PC-9 (cell line): Measurements from ENCODE around the gene STUB1. TPM values are rescaled to one million over a fixed set of nuclear protein-coding genes. Genes with fewer than 3 reads are reported as not detected.
"Not testable (repeated sequence)": the region's sequence is repeated elsewhere in the genome, so short reads cannot be mapped to it uniquely, and the experiment has no call there.

Experiments
- BruUV-seq: library from RNA; stranded (reverse); fragments of 400-500 nt; replicated peaks from 2 replicates; lab custom pipeline; 2021; lab: Mats Ljungman, UMichigan
- CTCF ChIA-PET: fragments of 300-600 bp; sonication (Branson Sonifier 250); formaldehyde crosslinking; loops from one replicate; lab custom pipeline; 2022; ENCODE audit warnings: antibody characterized with exemption; lab: Charles Lee
- POLR2A ChIA-PET: fragments of 300-600 bp; sonication (Branson Sonifier 250); formaldehyde crosslinking; loops from one replicate; lab custom pipeline; 2022; ENCODE audit warnings: antibody characterized with exemption; ENCODE audit not compliant: unreplicated experiment; lab: Charles Lee
- DNase-seq, 2 experiments: peaks; one replicate each; pipeline versions ENCODE4 v3.0.0 to v3.0.0-alpha.2; 2015 to 2022; ENCODE audit warnings: mixed read lengths in 1 of 2
- H2AFZ ChIP-seq: fragments of 200-600 bp; sonication (generic); 2 replicates; pipeline ENCODE4 v1.8.1; 2017; ENCODE audit warnings: antibody characterized with exemption
- H3F3A ChIP-seq: fragments of 200-600 bp; sonication (generic); 2 replicates; pipeline ENCODE4 v1.8.1; 2017; ENCODE audit warnings: antibody characterized with exemption, mild to moderate bottlenecking, low read depth; ENCODE audit not compliant: insufficient read depth
- H3K27ac ChIP-seq: fragments of 200-600 bp; sonication (generic); 2 replicates; pipeline ENCODE4 v1.6.1; 2016; ENCODE audit warnings: mixed run types
- H3K27me3 ChIP-seq: fragments of 200-600 bp; sonication (generic); 2 replicates; pipeline ENCODE4 v1.6.1; 2016; ENCODE audit warnings: low read depth, mixed run types; ENCODE audit not compliant: insufficient read depth
- H3K36me3 ChIP-seq: fragments of 200-600 bp; sonication (generic); 2 replicates; pipeline ENCODE4 v1.6.1; 2016; ENCODE audit warnings: low read depth, mixed run types
- H3K4me1 ChIP-seq: fragments of 200-600 bp; sonication (generic); replicated peaks from 2 replicates; pipeline ENCODE4 v1.6.1; 2016; ENCODE audit warnings: mixed run types; ENCODE audit not compliant: insufficient read depth
- H3K4me2 ChIP-seq: fragments of 200-600 bp; sonication (generic); 2 replicates; pipeline ENCODE4 v1.6.1; 2017; ENCODE audit warnings: mixed run types
- H3K4me3 ChIP-seq: fragments of 200-600 bp; sonication (generic); 2 replicates; pipeline ENCODE4 v1.6.1; 2016; ENCODE audit warnings: mixed run types
- H3K79me2 ChIP-seq: fragments of 200-600 bp; sonication (generic); 2 replicates; pipeline ENCODE4 v1.6.1; 2017; ENCODE audit warnings: low read depth, mixed run types
- H3K9me2 ChIP-seq: fragments of 200-600 bp; sonication (generic); 2 replicates; pipeline ENCODE4 v1.8.1; 2017; ENCODE audit warnings: mild to moderate bottlenecking; ENCODE audit not compliant: insufficient read depth
- H3K9me3 ChIP-seq: fragments of 200-600 bp; sonication (generic); 2 replicates; pipeline ENCODE4 v1.8.1; 2016; ENCODE audit warnings: low read depth; ENCODE audit not compliant: insufficient read depth
- H4K20me1 ChIP-seq: fragments of 200-600 bp; sonication (generic); 2 replicates; pipeline ENCODE4 v1.8.1; 2017; ENCODE audit not compliant: insufficient read depth
- EZH2 ChIP-seq: fragments of 200-600 bp; sonication (generic); IDR thresholded peaks from 2 replicates; pipeline ENCODE4 v1.8.0; 2017; ENCODE audit warnings: antibody characterized with exemption, low read depth
- intact Hi-C: fragments of 100-400 bp; cut with micrococcal nuclease; formaldehyde crosslinking; loops from one replicate; pipeline ENCODE4 v1.10.0; 2022; ENCODE audit not compliant: unreplicated experiment
- total RNA-seq: library from RNA; stranded (reverse); gene quantifications from 2 replicates; pipeline ENCODE4 v1.2.3, GENCODE V29; 2021
- TF ChIP-seq, protein P1 (sequence below): fragments of 200-600 bp; sonication (generic); conservative IDR thresholded peaks from 2 replicates; pipeline ENCODE4 v1.6.1; 2017; ENCODE audit warnings: mixed run types, antibody characterized with exemption, mild to moderate bottlenecking, moderate library complexity

Gene STUB1
- total RNA-seq, 1 experiment from 2014 or later: 174 TPM

DNA sequence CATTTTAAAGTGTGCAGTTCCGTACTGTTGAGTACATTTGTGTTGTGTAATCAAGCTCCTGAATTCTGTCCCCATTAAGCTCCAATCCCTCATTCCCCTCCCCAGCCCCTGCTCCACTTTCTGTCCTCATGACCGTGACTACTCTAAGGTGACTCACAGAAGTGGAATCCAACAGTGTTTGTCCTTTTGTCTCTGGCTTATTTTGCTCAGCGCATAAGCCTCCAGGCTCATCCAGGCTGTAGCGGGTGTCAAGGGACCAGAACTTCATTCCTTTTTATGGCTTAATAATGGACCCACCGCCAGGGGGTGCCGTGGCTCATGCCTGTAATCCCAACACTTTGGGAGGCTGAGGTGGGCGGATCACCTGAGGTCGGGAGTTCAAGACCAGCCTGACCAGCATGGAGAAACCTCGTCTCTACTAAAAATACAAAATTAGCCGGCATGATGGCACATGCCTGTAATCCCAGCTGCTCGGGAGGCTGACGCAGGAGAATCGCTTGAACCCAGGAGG lies 32.6 kb downstream of the STUB1 start:
- H2AFZ ChIP-seq, H4K20me1 ChIP-seq, H3K36me3 ChIP-seq, BruUV-seq, H3K4me3 ChIP-seq, H3K9me2 ChIP-seq, H3K9me3 ChIP-seq, H3K79me2 ChIP-seq: not testable (repeated sequence)
- POLR2A ChIA-PET: interaction anchor here (0.6 to 1.0 kb wide), 5 partner anchors 15 to 186 kb away, joined by 3 to 6 read pairs (median 4); partner anchors contain the start of genes CAPN15, CHTF18, RPUSD1 and WDR24
- CTCF ChIA-PET: interaction anchor here (0.5 to 1.5 kb wide), 11 partner anchors 11 to 390 kb away, joined by 3 to 17 read pairs (median 4); partner anchors contain the start of genes CHTF18, MSLN and RPUSD1
- intact Hi-C loops: loop anchor here (1.0 to 5.0 kb wide), 4 partner anchors 73 to 390 kb away; partner anchors contain the start of gene LMF1
- Histone ChIP-seq H3K27ac (peak overlapping the region; percentile 71), H3K4me1 (peaks cover 36% of the 10 kb centered on the region), H3K27me3 (peaks cover 33% of the 10 kb centered on the region), H3K4me2 (peak overlapping the region; percentile 38; the same call in 1 of the 2 replicates), H3F3A (peaks cover 31% of the 10 kb centered on the region)
- TF ChIP-seq, protein P1, sequence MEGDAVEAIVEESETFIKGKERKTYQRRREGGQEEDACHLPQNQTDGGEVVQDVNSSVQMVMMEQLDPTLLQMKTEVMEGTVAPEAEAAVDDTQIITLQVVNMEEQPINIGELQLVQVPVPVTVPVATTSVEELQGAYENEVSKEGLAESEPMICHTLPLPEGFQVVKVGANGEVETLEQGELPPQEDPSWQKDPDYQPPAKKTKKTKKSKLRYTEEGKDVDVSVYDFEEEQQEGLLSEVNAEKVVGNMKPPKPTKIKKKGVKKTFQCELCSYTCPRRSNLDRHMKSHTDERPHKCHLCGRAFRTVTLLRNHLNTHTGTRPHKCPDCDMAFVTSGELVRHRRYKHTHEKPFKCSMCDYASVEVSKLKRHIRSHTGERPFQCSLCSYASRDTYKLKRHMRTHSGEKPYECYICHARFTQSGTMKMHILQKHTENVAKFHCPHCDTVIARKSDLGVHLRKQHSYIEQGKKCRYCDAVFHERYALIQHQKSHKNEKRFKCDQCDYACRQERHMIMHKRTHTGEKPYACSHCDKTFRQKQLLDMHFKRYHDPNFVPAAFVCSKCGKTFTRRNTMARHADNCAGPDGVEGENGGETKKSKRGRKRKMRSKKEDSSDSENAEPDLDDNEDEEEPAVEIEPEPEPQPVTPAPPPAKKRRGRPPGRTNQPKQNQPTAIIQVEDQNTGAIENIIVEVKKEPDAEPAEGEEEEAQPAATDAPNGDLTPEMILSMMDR: peak; percentile 91
- DNase-seq: peak; percentile 93 to 98

DNA sequence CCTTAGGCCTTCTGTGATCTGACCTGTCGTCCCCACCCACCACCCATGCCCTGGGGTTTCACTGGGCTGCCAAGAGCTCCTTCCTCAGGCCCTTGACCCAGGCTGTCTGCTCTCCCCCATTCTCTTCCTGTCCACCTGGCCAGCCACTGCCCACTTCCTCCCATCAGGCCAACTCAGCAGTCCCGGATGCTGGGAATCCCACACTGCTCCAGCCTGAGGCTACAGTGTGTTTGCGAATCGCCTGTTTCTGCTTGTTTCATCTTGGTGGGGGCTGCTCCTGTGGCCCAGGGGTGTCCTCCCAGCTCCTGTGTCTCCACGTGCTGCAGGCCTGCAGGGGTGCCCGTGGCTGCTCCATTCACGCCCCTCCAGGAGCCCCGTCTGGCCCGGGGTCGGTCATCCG lies 33.9 kb downstream of the STUB1 start:
- peaks cover 20% of the 10 kb centered on the region for H3K27me3 ChIP-seq
- H3K4me3 ChIP-seq: no peak overlapping the region
- POLR2A ChIA-PET: interaction anchor here (0.6 to 1.4 kb wide), 3 partner anchors 14 to 565 kb away, joined by 3 to 9 read pairs (median 4); no protein-coding TSS in a partner anchor
- no peaks in the 10 kb centered on the region for H3K9me3 ChIP-seq
- H2AFZ ChIP-seq: no peak overlapping the region
- TF ChIP-seq EZH2: no peak
- TF ChIP-seq, protein P1: no peak
- CTCF ChIA-PET: interaction anchor here (0.5 kb wide), 1 partner anchor 690 kb away, joined by 3 read pairs; no protein-coding TSS in a partner anchor
- BruUV-seq: no TSS peak
- DNase-seq: no peak
- intact Hi-C loops: loop anchor here (5.0 kb wide), 1 partner anchor 258 kb away; the partner anchor contains the start of gene LMF1
- peaks cover 11% of the 10 kb centered on the region; the same call in 1 of the 2 replicates for H4K20me1 ChIP-seq
- H3K79me2 ChIP-seq: peaks cover 4% of the 10 kb centered on the region; the same call in 1 of the 2 replicates
- H3K4me1 ChIP-seq: peaks cover 43% of the 10 kb centered on the region
- peaks cover 37% of the 10 kb centered on the region for H3F3A ChIP-seq
- H3K36me3 ChIP-seq: no peaks in the 10 kb centered on the region
- H3K4me2 ChIP-seq: peak overlapping the region; percentile 72
- H3K9me2 ChIP-seq: no peaks in the 10 kb centered on the region
- no peak overlapping the region; the same call in 1 of the 2 replicates for H3K27ac ChIP-seq

DNA sequence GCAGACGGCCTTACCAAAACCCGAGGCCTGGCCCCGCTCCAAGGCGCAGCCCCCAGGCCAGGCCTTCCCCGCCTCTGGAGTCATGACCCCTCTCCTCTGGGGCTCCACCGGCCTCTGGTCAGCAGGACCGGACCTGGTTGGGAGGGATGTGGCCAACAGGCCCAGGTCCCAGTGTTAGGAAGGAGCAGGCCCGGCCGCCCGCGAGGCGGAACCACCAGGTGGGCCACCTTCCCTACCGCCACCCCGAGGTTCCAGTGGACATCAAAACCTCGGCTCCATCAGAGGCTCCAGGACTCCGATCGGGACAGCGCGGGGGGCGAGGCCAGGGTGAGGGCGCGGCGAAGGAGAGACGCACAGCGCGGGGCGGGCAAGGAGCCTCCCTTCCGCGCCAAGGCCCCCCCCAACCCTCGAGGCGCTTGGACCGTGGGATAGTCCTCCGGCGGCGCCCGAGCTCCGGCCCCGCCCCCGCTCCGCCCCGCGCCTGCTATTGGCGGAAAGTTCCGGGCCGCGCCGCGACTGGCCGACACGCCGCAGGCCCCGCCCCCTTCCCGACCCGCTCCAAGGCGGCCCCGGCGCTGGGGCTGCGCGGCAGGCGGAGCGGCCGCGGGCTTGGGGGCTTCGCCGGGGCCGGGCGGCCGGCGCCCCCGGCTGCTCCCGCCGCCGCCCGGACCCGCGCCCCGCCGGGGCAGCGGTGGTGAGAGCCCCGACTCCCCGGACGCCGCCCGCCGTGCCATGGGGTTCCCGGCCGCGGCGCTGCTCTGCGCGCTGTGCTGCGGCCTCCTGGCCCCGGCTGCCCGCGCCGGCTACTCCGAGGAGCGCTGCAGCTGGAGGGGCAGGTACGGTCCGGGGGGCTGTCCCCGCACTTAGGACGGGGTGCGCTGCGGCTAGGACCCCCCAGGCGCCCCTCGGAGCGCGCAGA lies 34.6 kb downstream of the STUB1 start, which contains the start of gene METRN:
Gene METRN, plus strand, starts transcription at position 561 of the 919 bp plus-strand sequence. Its CDS starts 172 bp downstream, at position 733.
- Histone ChIP-seq H3K36me3 (no peaks in the 10 kb centered on the region), H3K9me3 (no peaks in the 10 kb centered on the region), H4K20me1 (peaks cover 12% of the 10 kb centered on the region; the same call in 1 of the 2 replicates), H3K27ac (no peak within 1 kb of the TSS; the same call in 1 of the 2 replicates), H3K4me3 (peak within 1 kb of the TSS; percentile 81), H3K79me2 (peaks cover 4% of the 10 kb centered on the region; the same call in 1 of the 2 replicates), H3F3A (peaks cover 41% of the 10 kb centered on the region), H3K4me1 (peaks cover 51% of the 10 kb centered on the region), H3K27me3 (peaks cover 13% of the 10 kb centered on the region), H3K9me2 (no peaks in the 10 kb centered on the region), H3K4me2 (peak within 1 kb of the TSS; percentile 85), H2AFZ (0 out of 2 replicates have a peak within 1 kb of the TSS, but pooled peaks have one; percentile 33)
- no peak for TF ChIP-seq EZH2
- TF ChIP-seq, protein P1: no peak
- ChIA-PET CTCF (interaction anchor here (0.6 kb wide), 1 partner anchor 33 kb away, joined by 3 read pairs; no protein-coding TSS in a partner anchor), POLR2A (interaction anchor here (0.6 to 1.4 kb wide), 5 partner anchors 11 to 222 kb away, joined by 3 to 19 read pairs (median 9); partner anchors contain the start of genes CCDC78, CHTF18 and RPUSD1)
- BruUV-seq: no TSS peak
- peak; percentile 67 to 96 for DNase-seq
- intact Hi-C loops: loop anchor here (5.0 kb wide), 1 partner anchor 257 kb away; the partner anchor contains the start of gene LMF1
